ENCODE data around the gene RAX2.

Gene RAX2

DNA sequence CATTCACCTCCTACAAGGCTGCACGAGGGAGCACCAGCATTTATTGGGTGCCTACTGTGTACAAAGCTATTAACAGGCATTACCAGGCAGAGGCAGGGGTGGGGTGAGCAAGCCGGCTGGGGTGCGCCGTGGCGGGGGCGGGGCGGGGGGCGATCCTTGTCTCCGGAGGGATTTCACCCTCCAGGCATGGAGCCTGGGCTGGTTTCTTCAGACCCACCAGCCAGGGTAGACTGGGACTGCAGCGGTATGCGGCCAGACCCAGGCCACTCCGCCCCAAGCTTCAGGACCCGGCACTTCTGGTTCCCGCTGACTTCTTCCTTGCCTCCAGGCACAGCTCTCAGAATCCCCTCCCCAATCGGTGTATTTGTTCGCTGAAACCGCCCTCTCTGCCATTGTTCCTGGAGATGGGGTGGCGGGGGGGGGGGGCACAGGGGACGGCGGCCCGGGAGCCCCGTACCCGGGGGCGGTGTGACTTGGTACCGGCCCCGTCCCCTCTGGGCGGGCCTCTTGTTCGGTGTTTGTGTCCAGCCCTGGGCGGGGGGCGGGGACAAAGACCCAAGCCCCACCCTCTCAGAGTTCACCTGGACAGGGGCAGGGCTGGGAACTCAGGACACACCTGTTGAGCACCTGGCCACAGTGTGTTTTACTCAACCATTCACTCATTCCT, 49.5 kb downstream of the RAX2 start:
- DNase-seq = no peak

- DNase-seq = no peak
These were observed 50.1 kb downstream of the RAX2 start for GRCh38 chr19:3721887-3722442.

- peak; percentile 90 for DNase-seq
These were observed 50.7 kb downstream of the RAX2 start for GRCh38 chr19:3721131-3721886.

DNA sequence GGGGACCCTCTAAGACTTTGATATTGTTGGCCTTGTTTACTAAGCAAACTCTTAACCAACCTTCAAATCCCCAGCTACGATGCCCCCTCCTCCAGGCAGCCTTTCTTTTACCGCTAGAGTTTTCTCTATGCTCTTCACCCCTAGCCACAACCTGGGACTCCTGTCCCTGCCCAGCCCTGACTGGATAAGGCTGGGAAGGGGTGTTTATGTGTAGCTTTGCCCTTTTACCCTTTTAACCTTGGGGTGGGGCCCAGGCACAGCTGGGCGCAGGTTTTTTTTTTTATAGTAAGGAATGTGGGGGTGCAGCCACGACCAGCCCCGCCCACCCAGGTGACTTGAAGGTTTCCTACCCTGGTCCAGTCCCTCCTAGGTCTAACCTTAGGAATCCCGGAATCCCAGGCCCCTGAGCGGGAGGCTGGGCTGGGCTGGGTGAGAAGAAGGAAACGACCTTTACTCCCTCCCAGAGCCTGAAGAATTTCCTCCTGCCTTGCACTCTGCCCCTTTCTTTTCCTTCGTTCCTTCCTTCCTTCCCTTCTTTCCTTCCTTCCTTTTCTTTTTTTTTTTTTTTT, 51.6 kb downstream of the RAX2 start:
- DNase-seq = no peak

- DNase-seq = no peak
These were observed 52.2 kb downstream of the RAX2 start for GRCh38 chr19:3719868-3720267.

Measured in activated CD4-positive, CD25-positive, alpha-beta regulatory T cell treated with anti-CD3 and anti-CD28 coated beads, Interleukin-2, amount 50 U/mL, for 72 hours (primary cell).